Astrocyte (in vitro differentiated cells and primary cell): ENCODE measurements around the gene GRAMD4.

Experiments
- CTCF ChIP-seq: IDR thresholded peaks from 2 replicates; pipeline ENCODE4 v1.5.1; 2011; ENCODE audit warnings: low read depth, mild to moderate bottlenecking, inconsistent platforms, low read length, moderate library complexity; ENCODE audit not compliant: insufficient read depth
- EZH2 ChIP-seq: IDR thresholded peaks from 2 replicates; pipeline ENCODE4 v1.6.1; 2012; ENCODE audit warnings: mild to moderate bottlenecking, low read length, inconsistent platforms; ENCODE audit not compliant: insufficient read depth

GRCh38 chr22:46650078-46650810 is 30.1 kb downstream of the GRAMD4 start:
- TF ChIP-seq CTCF, result no peak
- no peak for TF ChIP-seq EZH2
